Nephron progenitor cell (in vitro differentiated cells): Measurements from ENCODE around the gene PFDN2.
A peak's percentile ranks its signal among the peaks of the same experiment; 100 is the strongest.
"Not testable (repeated sequence)": the region's sequence is repeated elsewhere in the genome, so short reads cannot be mapped to it uniquely, and the experiment has no call there.

Source experiments
- DNase-seq: peaks from one replicate; pipeline ENCODE4 v3.0.0; 2021
- H3K27ac Mint-ChIP-seq: 2 replicates; pipeline ENCODE4 v1.8.0; 2021; ENCODE audit warnings: mild to moderate bottlenecking, moderate library complexity, mixed read lengths
- H3K27me3 Mint-ChIP-seq: 2 replicates; pipeline ENCODE4 v1.8.0; 2021; ENCODE audit warnings: mild to moderate bottlenecking, low read depth, mixed read lengths; ENCODE audit not compliant: poor library complexity
- H3K36me3 Mint-ChIP-seq: 2 replicates; pipeline ENCODE4 v1.8.0; 2021; ENCODE audit warnings: low read depth, mixed read lengths
- H3K4me1 Mint-ChIP-seq: 2 replicates; pipeline ENCODE4 v1.8.0; 2021; ENCODE audit warnings: mixed read lengths
- H3K4me3 Mint-ChIP-seq: 2 replicates; pipeline ENCODE4 v1.8.0; 2021; ENCODE audit warnings: mild to moderate bottlenecking, moderate library complexity, mixed read lengths
- H3K9me3 Mint-ChIP-seq: 2 replicates; pipeline ENCODE4 v1.8.0; 2021; ENCODE audit warnings: mild to moderate bottlenecking, moderate library complexity, mixed read lengths
- TF ChIP-seq, protein P1 (sequence below): fragments of 200-600 bp; sonication (generic); IDR thresholded peaks from 2 replicates; pipeline ENCODE4 v1.5.0; 2021; ENCODE audit warnings: antibody characterized with exemption

Gene PFDN2

DNA sequence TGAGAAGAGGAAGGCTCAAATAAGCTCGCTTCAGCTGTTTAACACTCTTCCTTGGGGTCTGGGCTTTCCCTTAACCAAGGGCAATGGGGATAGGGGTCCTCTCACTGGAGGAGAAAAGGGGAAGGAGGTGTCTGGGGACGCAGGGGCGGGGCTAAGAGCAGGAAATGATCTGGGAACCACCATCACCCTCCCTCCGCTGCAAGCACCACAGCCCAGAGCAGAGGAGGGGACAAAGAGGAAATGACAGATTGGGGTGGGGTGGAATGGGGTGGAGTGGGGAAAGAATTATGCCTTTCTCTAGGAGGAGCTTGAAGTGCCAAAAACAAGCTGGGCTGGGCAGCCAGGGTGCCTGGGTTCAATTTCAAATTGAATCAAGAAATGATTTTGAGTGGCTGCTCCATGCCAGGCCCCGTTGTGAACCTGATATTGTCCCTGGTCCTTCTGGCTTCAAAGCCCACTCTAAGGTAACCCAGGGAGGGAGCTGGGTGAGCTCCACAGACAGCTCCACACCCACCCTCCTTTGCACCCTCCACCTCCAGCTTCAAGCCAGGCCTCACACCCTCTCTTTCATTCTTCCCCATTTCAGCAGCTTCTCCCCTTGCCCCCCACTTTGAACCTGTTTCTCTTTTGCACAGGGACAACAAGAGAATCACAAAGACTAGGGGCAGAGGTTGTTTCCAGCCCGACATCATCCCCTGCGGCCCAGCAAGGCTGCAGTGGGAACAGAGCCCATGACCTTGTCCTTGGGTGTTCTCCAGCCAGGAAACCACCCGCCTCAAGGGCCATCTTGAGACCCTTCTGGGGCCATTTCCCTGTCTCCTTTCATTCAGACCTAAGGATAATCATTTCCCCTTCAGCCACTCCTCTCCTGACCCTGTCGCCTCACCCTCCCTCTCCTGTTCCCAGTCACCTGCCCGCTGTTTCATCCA lies 49.3 kb downstream of the PFDN2 start:
- peaks cover 21% of the 10 kb centered on the region for H3K4me1 Mint-ChIP-seq
- peaks cover 16% of the 10 kb centered on the region for H3K27me3 Mint-ChIP-seq
- TF ChIP-seq, protein P1, sequence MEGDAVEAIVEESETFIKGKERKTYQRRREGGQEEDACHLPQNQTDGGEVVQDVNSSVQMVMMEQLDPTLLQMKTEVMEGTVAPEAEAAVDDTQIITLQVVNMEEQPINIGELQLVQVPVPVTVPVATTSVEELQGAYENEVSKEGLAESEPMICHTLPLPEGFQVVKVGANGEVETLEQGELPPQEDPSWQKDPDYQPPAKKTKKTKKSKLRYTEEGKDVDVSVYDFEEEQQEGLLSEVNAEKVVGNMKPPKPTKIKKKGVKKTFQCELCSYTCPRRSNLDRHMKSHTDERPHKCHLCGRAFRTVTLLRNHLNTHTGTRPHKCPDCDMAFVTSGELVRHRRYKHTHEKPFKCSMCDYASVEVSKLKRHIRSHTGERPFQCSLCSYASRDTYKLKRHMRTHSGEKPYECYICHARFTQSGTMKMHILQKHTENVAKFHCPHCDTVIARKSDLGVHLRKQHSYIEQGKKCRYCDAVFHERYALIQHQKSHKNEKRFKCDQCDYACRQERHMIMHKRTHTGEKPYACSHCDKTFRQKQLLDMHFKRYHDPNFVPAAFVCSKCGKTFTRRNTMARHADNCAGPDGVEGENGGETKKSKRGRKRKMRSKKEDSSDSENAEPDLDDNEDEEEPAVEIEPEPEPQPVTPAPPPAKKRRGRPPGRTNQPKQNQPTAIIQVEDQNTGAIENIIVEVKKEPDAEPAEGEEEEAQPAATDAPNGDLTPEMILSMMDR = no peak
- H3K4me3 Mint-ChIP-seq = no peak overlapping the region
- no peaks in the 10 kb centered on the region for H3K9me3 Mint-ChIP-seq
- DNase-seq = no peak
- H3K27ac Mint-ChIP-seq = peak overlapping the region; percentile 62
- H3K36me3 Mint-ChIP-seq = no peaks in the 10 kb centered on the region

- peaks cover 12% of the 10 kb centered on the region for H3K4me1 Mint-ChIP-seq
- no peaks in the 10 kb centered on the region for H3K36me3 Mint-ChIP-seq
- H3K27me3 Mint-ChIP-seq = peaks cover 22% of the 10 kb centered on the region
- H3K27ac Mint-ChIP-seq = no peak overlapping the region
- no peak for DNase-seq
- TF ChIP-seq, protein P1 = no peak
- H3K9me3 Mint-ChIP-seq = no peaks in the 10 kb centered on the region
- no peak overlapping the region for H3K4me3 Mint-ChIP-seq
Observed at GRCh38 chr1:161066694-161067093, 51.1 kb downstream of the PFDN2 start.

- not testable (repeated sequence) for DNase-seq, H3K4me3 Mint-ChIP-seq, H3K27ac Mint-ChIP-seq, H3K9me3 Mint-ChIP-seq, H3K36me3 Mint-ChIP-seq
- H3K27me3 Mint-ChIP-seq = peaks cover 19% of the 10 kb centered on the region
- peaks cover 12% of the 10 kb centered on the region for H3K4me1 Mint-ChIP-seq
Observed at GRCh38 chr1:161065681-161066080, 52.2 kb downstream of the PFDN2 start.

GRCh38 chr1:161063936-161064335 lies 53.9 kb downstream of the PFDN2 start:
- H3K4me3 Mint-ChIP-seq, H3K36me3 Mint-ChIP-seq, H3K9me3 Mint-ChIP-seq, H3K27ac Mint-ChIP-seq, DNase-seq: not testable (repeated sequence)
- H3K27me3 Mint-ChIP-seq = peaks cover 19% of the 10 kb centered on the region
- H3K4me1 Mint-ChIP-seq = peaks cover 15% of the 10 kb centered on the region

DNA sequence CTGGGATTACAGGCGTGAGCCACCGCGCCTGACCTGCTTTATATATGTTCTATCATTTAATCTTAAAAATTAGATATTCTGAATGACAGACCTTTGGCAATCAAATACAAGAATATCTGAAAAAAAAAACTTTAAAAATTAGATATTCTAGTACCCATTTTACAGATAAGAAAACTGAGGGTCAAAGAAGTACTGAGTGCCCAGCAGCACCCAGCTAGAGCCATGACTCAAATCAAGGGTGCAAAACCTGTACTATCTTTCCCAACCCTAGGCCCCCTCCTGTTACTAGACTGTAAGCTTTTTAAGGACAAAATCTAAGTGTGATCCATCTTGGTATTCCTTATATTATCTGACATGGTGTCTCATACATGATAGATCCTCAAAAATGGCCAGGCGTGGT lies 56.4 kb downstream of the PFDN2 start:
- H3K36me3 Mint-ChIP-seq = no peaks in the 10 kb centered on the region
- no peak for DNase-seq
- TF ChIP-seq, protein P1 = no peak
- peaks cover 20% of the 10 kb centered on the region for H3K27me3 Mint-ChIP-seq
- no peak overlapping the region for H3K27ac Mint-ChIP-seq
- no peaks in the 10 kb centered on the region for H3K9me3 Mint-ChIP-seq
- peaks cover 8% of the 10 kb centered on the region for H3K4me1 Mint-ChIP-seq
- no peak overlapping the region for H3K4me3 Mint-ChIP-seq

GRCh38 chr1:161059293-161059692 lies 58.5 kb downstream of the PFDN2 start:
- Mint-ChIP-seq H3K36me3 (no peaks in the 10 kb centered on the region), H3K27ac (peak overlapping the region; percentile 41), H3K4me3 (no peak overlapping the region)

More at GRCh38 chr1:161059293-161059692, 58.5 kb downstream of the PFDN2 start:
- Mint-ChIP-seq H3K9me3 (no peaks in the 10 kb centered on the region), H3K4me1 (peaks cover 8% of the 10 kb centered on the region), H3K27me3 (peaks cover 16% of the 10 kb centered on the region)
- TF ChIP-seq, protein P1 = no peak
- no peak for DNase-seq
